ENCODE measurements around the gene EML4. TPM values are rescaled to one million over a fixed set of nuclear protein-coding genes. Genes with fewer than 3 reads are reported as not detected.

The EML4 gene
- total RNA-seq, 1 experiment from 2014 or later = 52.0 TPM

GRCh38 chr2:42176992-42177738 is 8.0 kb downstream of the EML4 start:
- intact Hi-C loops (cut with micrococcal nuclease; ENCODE audit: unreplicated experiment) = no loop called here
- no peak overlapping the region for H3K27ac ChIP-seq
- H3K9me2 ChIP-seq (ENCODE audit: insufficient read depth) = no peaks in the 10 kb centered on the region
- H3K27me3 ChIP-seq (ENCODE audit: insufficient read depth, low read depth) = no peaks in the 10 kb centered on the region
- H3K4me3 ChIP-seq = no peak overlapping the region
- no TSS peak for BruUV-seq (replicated peaks)
- peaks cover 80% of the 10 kb centered on the region for H3K79me2 ChIP-seq (ENCODE audit: low read depth)
- 0 out of 2 replicates have a peak, but pooled peaks cover 1% of the 10 kb centered on the region for H3K36me3 ChIP-seq (ENCODE audit: low read depth)
- H3F3A ChIP-seq (ENCODE audit: insufficient read depth, low read depth) = no peaks in the 10 kb centered on the region; the same call in none of the 2 replicates
- peaks cover 11% of the 10 kb centered on the region for H3K4me1 ChIP-seq (replicated peaks; ENCODE audit: insufficient read depth)
- no peaks in the 10 kb centered on the region for H3K9me3 ChIP-seq (ENCODE audit: insufficient read depth, low read depth)
- peaks cover 4% of the 10 kb centered on the region; the same call in 1 of the 2 replicates for H4K20me1 ChIP-seq (ENCODE audit: insufficient read depth)
- ChIA-PET CTCF (no interaction called here), POLR2A (ENCODE audit: unreplicated experiment) (no interaction called here)
- TF ChIP-seq EZH2 (IDR thresholded peaks at IDR 0.05; ENCODE audit: low read depth) (no peak), CTCF (conservative IDR thresholded peaks at IDR 0.05) (no peak)
- no peak overlapping the region for H2AFZ ChIP-seq
- no peak overlapping the region for H3K4me2 ChIP-seq
- DNase-seq = no peak

GRCh38 chr2:42178335-42178734 is 9.2 kb downstream of the EML4 start:
- ChIA-PET POLR2A (ENCODE audit: unreplicated experiment) (no interaction called here), CTCF (interaction anchor here (0.6 kb wide), 1 partner anchor 23 kb away, joined by 8 read pairs; no protein-coding TSS in a partner anchor)
- Histone ChIP-seq H3F3A (ENCODE audit: insufficient read depth, low read depth) (no peaks in the 10 kb centered on the region; the same call in none of the 2 replicates), H3K27me3 (ENCODE audit: insufficient read depth, low read depth) (no peaks in the 10 kb centered on the region), H3K4me3 (no peak overlapping the region), H3K4me2 (no peak overlapping the region), H3K79me2 (ENCODE audit: low read depth) (peaks cover 80% of the 10 kb centered on the region), H3K4me1 (replicated peaks; ENCODE audit: insufficient read depth) (no peaks in the 10 kb centered on the region), H3K9me2 (ENCODE audit: insufficient read depth) (no peaks in the 10 kb centered on the region), H3K36me3 (ENCODE audit: low read depth) (no peaks in the 10 kb centered on the region), H3K9me3 (ENCODE audit: insufficient read depth, low read depth) (no peaks in the 10 kb centered on the region), H3K27ac (no peak overlapping the region), H2AFZ (no peak overlapping the region), H4K20me1 (ENCODE audit: insufficient read depth) (no peaks in the 10 kb centered on the region; the same call in 1 of the 2 replicates)
- DNase-seq = no peak
- intact Hi-C loops (cut with micrococcal nuclease; ENCODE audit: unreplicated experiment) = no loop called here
- TF ChIP-seq EZH2 (IDR thresholded peaks at IDR 0.05; ENCODE audit: low read depth) (no peak), CTCF (conservative IDR thresholded peaks at IDR 0.05) (no peak)
- no TSS peak for BruUV-seq (replicated peaks)

- Histone ChIP-seq H3K4me1 (replicated peaks; ENCODE audit: insufficient read depth) (no peaks in the 10 kb centered on the region), H3K4me2 (no peak overlapping the region), H3F3A (ENCODE audit: insufficient read depth, low read depth) (no peaks in the 10 kb centered on the region; the same call in none of the 2 replicates), H3K9me3 (ENCODE audit: insufficient read depth, low read depth) (no peaks in the 10 kb centered on the region), H2AFZ (no peak overlapping the region), H3K4me3 (no peak overlapping the region), H3K9me2 (ENCODE audit: insufficient read depth) (no peaks in the 10 kb centered on the region), H3K36me3 (ENCODE audit: low read depth) (no peaks in the 10 kb centered on the region), H3K27me3 (ENCODE audit: insufficient read depth, low read depth) (no peaks in the 10 kb centered on the region), H3K27ac (peak overlapping the region; percentile 4; the same call in 1 of the 2 replicates), H3K79me2 (ENCODE audit: low read depth) (peaks cover 75% of the 10 kb centered on the region), H4K20me1 (ENCODE audit: insufficient read depth) (peaks cover 5% of the 10 kb centered on the region)
- intact Hi-C loops (cut with micrococcal nuclease; ENCODE audit: unreplicated experiment) = no loop called here
- ChIA-PET POLR2A (ENCODE audit: unreplicated experiment) (no interaction called here), CTCF (no interaction called here)
- DNase-seq = no peak
- no peak for TF ChIP-seq CTCF (conservative IDR thresholded peaks at IDR 0.05)
- no peak for TF ChIP-seq EZH2 (IDR thresholded peaks at IDR 0.05; ENCODE audit: low read depth)
- no TSS peak for BruUV-seq (replicated peaks)
Measured at GRCh38 chr2:42180300-42180699, 11.1 kb downstream of the EML4 start.
